HS-27A (cell line): ENCODE results near the gene ANAPC4.
"Not testable (repeated sequence)": the region's sequence is repeated elsewhere in the genome, so short reads cannot be mapped to it uniquely, and the experiment has no call there.

Source experiments
- DNase-seq: peaks from one replicate; pipeline ENCODE4 v3.0.0-alpha.2; 2012; ENCODE audit warnings: low read depth, missing footprints

The ANAPC4 gene

GRCh38 chr4:25376754-25377571, at the start of gene ANAPC4:
Gene ANAPC4, plus strand, starts transcription at chr4:25377263. Its CDS starts 165 bp downstream, at chr4:25377428.
- DNase-seq: peak; percentile 57

GRCh38 chr4:25328463-25328862, 48.6 kb upstream of the ANAPC4 start:
- not testable (repeated sequence) for DNase-seq

- DNase-seq: no peak
Observed at GRCh38 chr4:25330335-25330734, 46.7 kb upstream of the ANAPC4 start.

- no peak for DNase-seq
Observed at GRCh38 chr4:25330905-25331808, 45.9 kb upstream of the ANAPC4 start.

- DNase-seq: no peak
Observed at GRCh38 chr4:25343671-25344070, 33.4 kb upstream of the ANAPC4 start.

- DNase-seq: no peak
Observed at GRCh38 chr4:25345744-25346143, 31.3 kb upstream of the ANAPC4 start.

- DNase-seq: no peak
Observed at GRCh38 chr4:25346913-25347312, 30.1 kb upstream of the ANAPC4 start.

- no peak for DNase-seq
Observed at GRCh38 chr4:25347473-25347872, 29.6 kb upstream of the ANAPC4 start.

- no peak for DNase-seq
Observed at GRCh38 chr4:25347971-25348370, 29.1 kb upstream of the ANAPC4 start.

- DNase-seq: no peak
Observed at GRCh38 chr4:25350561-25350960, 26.5 kb upstream of the ANAPC4 start.

GRCh38 chr4:25351777-25352416, 25.2 kb upstream of the ANAPC4 start:
- peak; percentile 5 for DNase-seq

- no peak for DNase-seq
Observed at GRCh38 chr4:25356068-25356467, 21.0 kb upstream of the ANAPC4 start.

GRCh38 chr4:25358515-25359275, 18.4 kb upstream of the ANAPC4 start:
- no peak for DNase-seq

GRCh38 chr4:25361253-25361652, 15.8 kb upstream of the ANAPC4 start:
- no peak for DNase-seq

- no peak for DNase-seq
Observed at GRCh38 chr4:25367004-25367621, 9.9 kb upstream of the ANAPC4 start.

- no peak for DNase-seq
Observed at GRCh38 chr4:25367877-25368276, 9.2 kb upstream of the ANAPC4 start.

GRCh38 chr4:25368315-25368714, 8.7 kb upstream of the ANAPC4 start:
- DNase-seq: no peak

GRCh38 chr4:25370242-25370641, 6.8 kb upstream of the ANAPC4 start:
- DNase-seq: no peak

- DNase-seq: not testable (repeated sequence)
Observed at GRCh38 chr4:25372549-25372948, 4.5 kb upstream of the ANAPC4 start.

- DNase-seq: no peak
Observed at GRCh38 chr4:25377572-25378436, 741 bp downstream of the ANAPC4 start.
